GM19099 (cell line): ENCODE data around the gene HRH3.
A peak's percentile ranks its signal among the peaks of the same experiment; 100 is the strongest.

ENCODE experiments used
- POLR2A ChIP-seq: IDR thresholded peaks from 3 replicates; pipeline ENCODE4 v1.6.1; 2011; ENCODE audit warnings: low read depth; ENCODE audit not compliant: insufficient read length; ENCODE audit errors: extremely low read depth

HRH3 gene

GRCh38 chr20:62237801-62238568, 17.9 kb upstream of the HRH3 start, which contains the start of gene OSBPL2:
OSBPL2 (plus strand) TSS chr20:62238521; CDS start chr20:62256185, 17,664 bp downstream.
- peak; percentile 21 for TF ChIP-seq POLR2A

DNA sequence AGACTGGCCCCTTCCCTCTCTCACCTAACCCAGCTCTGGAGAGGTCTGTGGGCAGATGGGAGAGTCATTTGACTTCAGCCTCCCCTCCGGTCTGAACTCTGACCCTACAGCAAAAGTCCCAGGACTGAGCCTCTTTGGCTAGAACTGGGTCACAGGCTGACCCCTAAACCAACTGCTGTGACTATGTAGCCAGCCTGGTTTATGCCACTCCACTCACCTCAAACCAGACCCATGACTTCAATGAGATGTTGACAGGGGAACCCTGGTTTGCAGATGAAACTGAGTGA, 17.4 kb upstream of the HRH3 start:
- TF ChIP-seq POLR2A, result no peak

DNA sequence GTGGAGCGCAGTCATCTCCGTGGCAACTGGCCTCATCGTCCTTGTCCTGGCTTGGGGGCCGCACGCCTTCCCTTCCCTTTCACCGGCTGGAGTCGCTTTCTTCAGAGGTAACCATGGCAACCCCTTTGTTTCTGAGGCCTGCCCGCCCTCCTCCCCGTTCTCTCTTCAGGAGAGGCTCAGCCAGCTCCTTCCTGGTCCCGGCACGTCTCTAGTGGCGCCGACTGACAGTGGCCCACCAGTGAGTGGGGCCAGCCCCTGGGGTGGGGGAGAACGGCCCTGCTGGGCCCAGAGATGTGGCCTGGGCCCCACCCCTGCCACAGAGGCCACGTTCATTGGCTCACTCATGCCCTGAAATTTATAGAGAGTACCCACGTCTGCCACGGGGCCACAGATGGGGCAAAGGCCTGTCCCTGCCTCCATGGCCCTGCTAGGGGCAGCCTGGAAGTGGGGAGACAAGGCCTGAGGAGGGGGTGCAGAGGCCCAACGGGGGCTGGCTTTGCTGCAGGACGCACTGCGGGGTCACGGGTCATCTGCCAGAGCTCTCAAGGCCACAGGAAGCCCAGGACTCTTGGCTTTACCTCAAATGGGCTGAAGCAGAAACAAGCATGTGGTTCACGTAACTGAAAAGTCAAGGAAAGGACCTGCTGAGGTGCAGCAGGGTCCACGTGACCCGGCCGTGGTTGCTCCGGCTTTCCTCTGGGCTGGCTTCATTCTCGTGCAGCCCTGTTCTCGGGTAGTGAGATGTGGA, 16.9 kb upstream of the HRH3 start:
- no peak for TF ChIP-seq POLR2A

GRCh38 chr20:62236200-62236599, 16.1 kb upstream of the HRH3 start:
- TF ChIP-seq POLR2A, result no peak

GRCh38 chr20:62235777-62236157, 15.7 kb upstream of the HRH3 start:
- no peak for TF ChIP-seq POLR2A

GRCh38 chr20:62235001-62235776, 15.1 kb upstream of the HRH3 start:
- no peak for TF ChIP-seq POLR2A

DNA sequence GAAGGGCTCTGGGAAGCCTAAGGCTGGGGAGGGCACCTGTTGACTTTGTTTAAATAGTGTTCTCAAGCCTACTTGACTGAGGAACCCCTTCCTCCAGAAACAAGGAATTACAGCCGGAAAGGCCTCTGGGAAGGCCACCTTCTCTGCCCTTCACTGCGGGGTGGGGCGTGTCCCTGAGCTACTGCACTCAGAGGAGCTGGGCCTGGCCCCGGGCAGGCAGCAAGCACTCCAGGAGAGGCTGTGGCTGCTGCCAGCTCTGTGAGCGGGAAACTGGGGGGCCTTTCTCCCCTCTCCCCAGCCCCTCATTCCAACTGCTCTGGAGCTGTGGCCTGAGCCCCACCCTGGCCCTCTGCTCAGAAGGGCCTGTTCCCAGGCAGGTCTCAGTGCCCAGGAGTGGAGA, 14.3 kb upstream of the HRH3 start:
- no peak for TF ChIP-seq POLR2A

DNA sequence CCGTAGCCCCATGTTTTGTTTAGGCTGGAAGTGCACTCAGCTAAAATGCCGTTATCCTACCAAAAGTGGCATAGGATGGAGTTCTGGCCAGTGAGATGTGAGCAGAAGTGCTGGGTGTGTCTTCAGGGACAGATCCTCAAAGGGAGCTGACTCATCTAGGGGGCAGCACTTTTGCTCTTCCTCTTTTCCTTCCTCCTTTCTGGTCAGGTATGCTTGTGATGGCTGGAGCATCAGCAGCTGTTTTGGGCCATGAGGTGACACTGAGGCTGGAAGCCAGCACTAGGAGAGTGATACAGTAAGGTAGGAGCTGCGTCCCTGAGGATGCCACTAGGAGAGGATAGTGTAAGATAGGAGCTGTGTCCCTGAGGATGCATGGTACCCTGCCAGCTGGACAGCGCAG, 13.6 kb upstream of the HRH3 start:
- TF ChIP-seq POLR2A, result no peak

- no peak for TF ChIP-seq POLR2A
Measured at GRCh38 chr20:62232770-62233645, 12.9 kb upstream of the HRH3 start.

- no peak for TF ChIP-seq POLR2A
Measured at GRCh38 chr20:62232194-62232593, 12.1 kb upstream of the HRH3 start.

- TF ChIP-seq POLR2A, result no peak
Measured at GRCh38 chr20:62231292-62231691, 11.2 kb upstream of the HRH3 start.

DNA sequence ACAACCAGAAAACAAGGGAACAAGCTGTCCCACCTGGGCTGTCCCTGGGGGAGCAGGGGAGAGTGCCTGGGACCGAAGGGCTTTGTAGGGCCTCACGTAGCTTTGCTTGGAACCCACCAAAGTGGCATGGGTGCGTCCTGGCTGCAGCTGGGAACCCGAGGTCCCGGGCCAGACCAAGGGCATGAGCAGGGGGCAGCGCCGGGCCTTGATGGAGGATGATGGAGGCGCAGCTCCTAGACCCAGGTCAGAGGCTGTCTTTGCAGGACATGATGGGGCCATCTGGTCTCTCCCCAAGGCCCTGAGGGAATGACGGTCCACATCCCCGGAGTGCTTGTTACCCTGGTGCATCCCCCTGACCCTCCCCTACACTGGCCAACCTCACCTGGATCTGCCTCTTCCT, 10.6 kb upstream of the HRH3 start:
- TF ChIP-seq POLR2A, result no peak

- no peak for TF ChIP-seq POLR2A
Measured at GRCh38 chr20:62230276-62230675, 10.2 kb upstream of the HRH3 start.

GRCh38 chr20:62229667-62230066, 9.6 kb upstream of the HRH3 start:
- TF ChIP-seq POLR2A, result no peak
